ENCODE results near the gene ARMC7. TPM values are rescaled to one million over a fixed set of nuclear protein-coding genes. Genes with fewer than 3 reads are reported as not detected.
"Not testable (repeated sequence)": the region's sequence is repeated elsewhere in the genome, so short reads cannot be mapped to it uniquely, and the experiment has no call there.

The ARMC7 gene
- total RNA-seq, 1 donor from 2014 or later, result 2.4 TPM

- no peak for FAIRE-seq
- DNase-seq (ENCODE audit: low spot score in 2 of 2), result no peak
Measured at GRCh38 chr17:75147878-75148546, 38.2 kb downstream of the ARMC7 start.

- no peak for DNase-seq (ENCODE audit: low spot score in 2 of 2)
- FAIRE-seq, result no peak
Measured at GRCh38 chr17:75151930-75152329, 42.2 kb downstream of the ARMC7 start.

GRCh38 chr17:75152523-75152921 lies 42.8 kb downstream of the ARMC7 start:
- no peak for DNase-seq (ENCODE audit: low spot score in 2 of 2)
- no peak for FAIRE-seq

- FAIRE-seq (no peak), DNase-seq (ENCODE audit: low spot score in 2 of 2) (no peak)
Measured at GRCh38 chr17:75152922-75153779, 43.4 kb downstream of the ARMC7 start.

GRCh38 chr17:75153780-75154194 lies 44.0 kb downstream of the ARMC7 start:
- FAIRE-seq (no peak), DNase-seq (ENCODE audit: low spot score in 2 of 2) (no peak)

- peak; percentile 94 to 98 for DNase-seq (ENCODE audit: low spot score in 2 of 2)
- FAIRE-seq, result no peak
Measured at GRCh38 chr17:75154195-75155106, 44.7 kb downstream of the ARMC7 start, which contains the start of gene JPT1. Gene JPT1 (minus strand): TSS chr17:75154512. CDS start chr17:75154397, 115 bp downstream.

- FAIRE-seq, result no peak
- DNase-seq (ENCODE audit: low spot score in 2 of 2), result no peak
Measured at GRCh38 chr17:75155191-75155601, 45.4 kb downstream of the ARMC7 start.

- FAIRE-seq; DNase-seq (ENCODE audit: low spot score in 2 of 2): not testable (repeated sequence)
Measured at GRCh38 chr17:75158480-75158879, 48.7 kb downstream of the ARMC7 start.

- no peak for FAIRE-seq
- no peak for DNase-seq (ENCODE audit: low spot score in 2 of 2)
Measured at GRCh38 chr17:75159196-75160031, 49.6 kb downstream of the ARMC7 start.

- no peak for FAIRE-seq
- no peak for DNase-seq (ENCODE audit: low spot score in 2 of 2)
Measured at GRCh38 chr17:75160211-75160610, 50.4 kb downstream of the ARMC7 start.

GRCh38 chr17:75163074-75163473 lies 53.3 kb downstream of the ARMC7 start:
- no peak for FAIRE-seq

GRCh38 chr17:75164606-75165005 lies 54.8 kb downstream of the ARMC7 start:
- DNase-seq (ENCODE audit: low spot score in 2 of 2); FAIRE-seq: not testable (repeated sequence)

More at GRCh38 chr17:75163074-75163473, 53.3 kb downstream of the ARMC7 start:
- no peak for DNase-seq (ENCODE audit: low spot score in 2 of 2)

GRCh38 chr17:75168998-75169397 lies 59.2 kb downstream of the ARMC7 start:
- DNase-seq (ENCODE audit: low spot score in 2 of 2), result no peak
- no peak for FAIRE-seq

- DNase-seq (ENCODE audit: low spot score in 2 of 2) (no peak), FAIRE-seq (no peak)
Measured at GRCh38 chr17:75173526-75173925, 63.8 kb downstream of the ARMC7 start.

- no peak for FAIRE-seq
Measured at GRCh38 chr17:75174996-75175395, 65.2 kb downstream of the ARMC7 start.

GRCh38 chr17:75176625-75177024 lies 66.9 kb downstream of the ARMC7 start:
- DNase-seq (ENCODE audit: low spot score in 2 of 2), result no peak
- no peak for FAIRE-seq

More at GRCh38 chr17:75174996-75175395, 65.2 kb downstream of the ARMC7 start:
- no peak for DNase-seq (ENCODE audit: low spot score in 2 of 2)

- no peak for DNase-seq (ENCODE audit: low spot score in 2 of 2)
- FAIRE-seq, result no peak
Measured at GRCh38 chr17:75178453-75178852, 68.7 kb downstream of the ARMC7 start.

Measured in frontal cortex (tissue), 4 donors.